ENCODE results near the gene PIK3R6.

The PIK3R6 gene, protein sequence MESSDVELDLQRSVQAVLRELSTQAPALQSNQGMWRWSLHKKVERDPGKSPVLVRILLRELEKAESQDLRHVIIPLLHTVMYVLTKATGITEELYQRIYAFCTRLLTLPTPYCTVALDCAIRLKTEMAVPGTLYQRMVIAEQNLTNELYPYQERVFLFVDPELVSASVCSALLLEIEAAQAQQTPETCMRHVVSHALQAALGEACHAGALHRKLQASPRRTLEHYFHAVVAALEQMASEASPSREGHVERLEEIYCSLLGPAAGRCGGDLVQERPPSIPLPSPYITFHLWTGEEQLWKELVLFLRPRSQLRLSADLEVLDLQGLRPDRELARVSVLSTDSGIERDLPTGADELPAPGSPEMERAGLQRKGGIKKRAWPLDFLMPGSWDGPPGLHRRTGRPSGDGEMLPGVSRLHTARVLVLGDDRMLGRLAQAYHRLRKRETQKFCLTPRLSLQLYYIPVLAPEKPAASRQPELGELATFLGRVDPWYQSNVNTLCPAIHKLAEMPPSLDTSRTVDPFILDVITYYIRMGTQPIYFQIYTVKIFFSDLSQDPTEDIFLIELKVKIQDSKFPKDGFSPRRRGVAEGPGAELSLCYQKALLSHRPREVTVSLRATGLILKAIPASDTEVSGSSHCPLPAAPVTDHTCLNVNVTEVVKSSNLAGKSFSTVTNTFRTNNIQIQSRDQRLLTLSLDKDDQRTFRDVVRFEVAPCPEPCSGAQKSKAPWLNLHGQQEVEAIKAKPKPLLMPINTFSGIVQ

DNA sequence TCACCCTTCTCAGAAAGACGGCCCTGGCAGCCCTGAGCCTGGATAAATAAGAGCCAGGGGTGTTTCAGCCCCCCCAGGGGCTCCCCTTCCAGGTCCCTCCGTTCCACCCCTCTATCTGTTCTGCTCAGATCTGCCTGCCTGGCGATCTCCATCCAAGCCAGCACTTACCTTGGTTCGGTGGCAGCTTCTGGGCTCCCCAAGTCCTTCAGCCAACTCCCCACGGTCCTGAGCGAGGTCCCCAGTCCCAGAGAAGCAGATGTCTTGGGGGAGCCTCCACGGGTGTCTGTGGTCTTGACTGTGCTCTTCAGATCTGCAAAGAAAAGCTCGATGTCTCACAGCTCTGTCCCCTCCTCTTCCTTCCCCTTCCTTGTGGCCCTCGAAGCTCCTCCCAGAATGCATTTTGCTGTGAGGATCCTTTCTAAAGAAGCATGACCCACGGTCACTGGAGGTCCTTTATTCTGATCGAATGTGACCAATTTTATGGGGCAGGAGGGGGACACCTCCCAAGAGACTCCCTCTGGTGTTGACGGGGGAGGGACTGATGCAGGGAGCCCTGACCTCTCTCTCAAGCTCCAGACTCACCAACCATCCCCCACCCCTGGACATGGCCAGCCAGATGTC is at the start of gene PIK3R6:
Gene PIK3R6 (minus strand): TSS at position 314 of the 621 bp plus-strand sequence. CDS start 17,880 bp downstream, outside the sequence.
- no peak for DNase-seq (ENCODE audit: low read depth in 3 of 3, low spot score in 1 of 3)

DNA sequence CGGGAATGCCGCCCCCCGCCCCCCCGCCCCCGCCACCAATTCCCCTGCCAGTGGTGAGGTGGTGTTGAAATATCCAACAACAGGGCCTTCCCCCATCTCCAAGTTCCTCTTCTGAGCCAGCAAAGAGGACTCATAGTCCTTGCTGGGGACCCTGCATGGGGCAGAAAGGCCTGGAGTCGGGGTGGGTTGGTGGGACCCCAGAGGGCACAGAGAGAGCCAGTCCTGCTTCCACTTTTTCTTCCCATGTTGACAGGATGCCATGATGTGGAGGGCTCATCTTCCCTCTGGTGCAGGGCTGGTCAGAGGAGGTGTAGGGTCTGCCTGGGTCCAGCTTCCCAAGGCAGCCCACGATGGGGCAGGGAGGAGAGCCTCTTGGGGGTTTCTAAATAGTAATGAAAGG is 49.0 kb upstream of the PIK3R6 start:
- no peak for DNase-seq (ENCODE audit: low read depth in 3 of 3, low spot score in 1 of 3)

DNA sequence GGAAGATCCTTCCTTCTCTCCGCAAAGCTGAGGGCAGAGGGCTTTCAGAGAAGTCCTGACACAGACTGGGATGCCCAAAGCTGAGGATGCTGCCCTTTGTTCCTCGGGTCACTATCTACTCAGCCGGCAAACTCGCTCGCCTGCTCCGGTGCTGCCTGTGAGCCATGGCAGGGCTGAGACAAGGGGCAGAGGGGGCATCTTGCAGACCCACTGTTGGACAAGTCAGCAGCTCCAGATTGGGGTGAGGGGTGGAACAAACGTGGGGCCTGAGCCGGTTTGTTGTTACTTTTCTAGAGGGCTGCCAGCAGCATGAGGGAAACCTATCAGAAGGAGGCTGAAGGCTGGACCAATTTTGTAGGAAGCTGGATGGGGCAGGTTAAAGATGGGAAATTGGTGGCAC is 47.1 kb upstream of the PIK3R6 start:
- DNase-seq (ENCODE audit: low read depth in 3 of 3, low spot score in 1 of 3): no peak

DNA sequence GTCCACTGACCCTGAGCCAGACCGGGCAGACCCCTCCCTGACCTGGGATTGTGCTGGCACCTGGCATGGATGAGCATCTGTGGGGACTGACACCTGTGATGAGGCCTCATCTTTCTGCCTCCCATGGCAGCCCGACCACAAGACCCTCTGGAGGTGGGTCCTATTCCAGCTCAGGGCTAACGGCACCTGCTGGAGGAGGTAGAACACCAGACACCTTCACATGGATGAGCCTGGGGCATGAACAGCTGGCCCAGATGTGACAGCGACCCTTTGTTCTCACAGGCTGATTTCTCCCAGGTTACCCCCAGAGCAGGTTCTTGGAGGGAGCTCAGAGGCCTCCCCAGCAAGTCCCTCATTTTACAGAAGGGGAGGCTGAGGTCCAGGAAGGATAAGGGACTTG is 46.4 kb upstream of the PIK3R6 start:
- no peak for DNase-seq (ENCODE audit: low read depth in 3 of 3, low spot score in 1 of 3)

DNA sequence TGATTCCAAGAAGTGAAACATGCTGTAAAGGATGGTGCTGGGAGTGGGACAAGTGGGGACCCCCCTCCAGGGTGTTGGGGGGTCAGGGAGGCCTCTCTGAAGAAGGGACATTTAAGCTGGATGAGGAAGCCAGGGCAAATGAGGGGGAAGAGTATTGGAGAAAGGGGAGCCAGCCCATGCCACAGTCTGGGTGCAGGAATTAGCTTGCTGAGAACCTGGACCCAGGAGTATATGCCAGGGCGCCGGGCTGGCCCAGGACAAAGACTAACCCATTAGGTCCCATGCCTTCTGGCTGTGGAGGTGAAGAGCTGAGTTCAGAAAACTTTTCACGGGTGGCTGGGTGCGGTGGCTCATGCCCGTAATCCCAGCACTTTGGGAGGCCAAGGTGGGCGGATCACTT is 45.6 kb upstream of the PIK3R6 start:
- no peak for DNase-seq (ENCODE audit: low read depth in 3 of 3, low spot score in 1 of 3)

DNA sequence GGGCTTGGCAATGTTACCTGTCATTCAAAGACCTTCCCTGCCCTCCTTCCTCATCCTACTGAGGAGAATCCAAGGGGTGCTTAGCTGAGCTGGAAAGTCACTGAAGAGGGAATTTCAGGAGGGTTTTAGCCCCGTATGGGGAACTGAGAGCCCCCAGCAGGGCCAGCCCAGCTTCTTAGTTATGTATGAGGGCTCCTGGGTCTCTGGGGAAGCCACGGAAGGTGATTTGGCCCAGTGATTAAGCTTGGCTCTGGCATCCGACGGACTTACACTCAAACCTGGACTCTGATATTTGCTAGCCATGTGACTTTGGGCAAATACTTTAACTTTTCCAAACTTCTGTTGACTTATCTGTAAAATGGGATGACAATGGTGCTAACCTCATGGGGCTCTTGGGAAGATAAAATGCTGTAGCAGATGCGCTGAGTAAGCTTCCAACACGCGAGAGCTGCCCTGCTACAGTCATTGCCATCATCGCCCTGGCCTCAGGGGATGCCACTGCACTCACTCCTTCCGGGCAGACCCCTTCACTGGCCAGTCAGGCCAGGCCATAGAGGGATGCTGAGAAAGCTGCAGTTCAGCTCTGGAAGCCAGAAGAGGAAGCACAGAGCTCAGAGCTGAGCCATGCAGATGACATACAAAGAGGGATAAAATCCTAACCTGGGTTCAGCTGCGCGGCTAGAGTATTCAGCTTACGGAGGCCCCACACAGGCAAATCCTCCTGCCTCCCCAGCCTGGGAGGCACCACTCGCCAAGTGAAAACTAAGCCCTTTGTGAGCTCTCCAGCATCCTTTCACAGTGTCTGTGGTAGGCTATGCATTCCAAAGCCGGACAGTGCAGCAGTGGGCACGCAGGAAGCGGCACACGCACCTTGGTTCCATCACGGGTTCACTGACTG is 44.9 kb upstream of the PIK3R6 start:
- DNase-seq (ENCODE audit: low read depth in 3 of 3, low spot score in 1 of 3): no peak

DNA sequence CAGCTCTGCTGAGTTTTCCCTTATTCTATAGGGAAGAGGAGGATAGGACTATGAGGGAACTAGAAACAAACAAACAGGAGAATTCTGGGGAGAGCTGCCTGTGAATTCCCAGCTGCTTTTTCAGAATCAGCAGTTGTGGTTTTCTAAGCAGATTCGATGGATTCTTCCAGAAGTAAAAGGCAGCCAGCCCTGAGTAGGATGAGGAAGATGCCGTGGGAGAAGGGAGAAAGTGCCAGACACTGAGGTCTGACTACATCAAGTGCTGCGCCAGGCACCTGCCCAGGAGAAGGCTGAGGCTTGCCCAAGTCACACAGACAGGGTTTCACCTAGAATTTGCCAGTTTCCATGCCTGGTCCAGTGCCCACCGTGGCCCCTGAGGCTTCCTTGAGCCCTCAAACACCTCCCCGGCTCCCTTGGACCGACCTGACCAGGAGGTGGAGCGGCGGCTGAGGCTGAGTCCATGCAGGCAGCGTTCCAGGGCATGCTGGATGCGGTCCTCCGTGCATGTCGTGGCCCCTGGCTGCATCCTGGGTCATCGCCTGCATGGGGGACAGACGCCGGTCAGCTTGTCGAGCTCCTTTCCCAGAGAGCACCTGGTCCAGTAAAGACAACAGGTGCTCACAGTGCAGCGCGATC is 43.6 kb upstream of the PIK3R6 start:
- no peak for DNase-seq (ENCODE audit: low read depth in 3 of 3, low spot score in 1 of 3)

DNA sequence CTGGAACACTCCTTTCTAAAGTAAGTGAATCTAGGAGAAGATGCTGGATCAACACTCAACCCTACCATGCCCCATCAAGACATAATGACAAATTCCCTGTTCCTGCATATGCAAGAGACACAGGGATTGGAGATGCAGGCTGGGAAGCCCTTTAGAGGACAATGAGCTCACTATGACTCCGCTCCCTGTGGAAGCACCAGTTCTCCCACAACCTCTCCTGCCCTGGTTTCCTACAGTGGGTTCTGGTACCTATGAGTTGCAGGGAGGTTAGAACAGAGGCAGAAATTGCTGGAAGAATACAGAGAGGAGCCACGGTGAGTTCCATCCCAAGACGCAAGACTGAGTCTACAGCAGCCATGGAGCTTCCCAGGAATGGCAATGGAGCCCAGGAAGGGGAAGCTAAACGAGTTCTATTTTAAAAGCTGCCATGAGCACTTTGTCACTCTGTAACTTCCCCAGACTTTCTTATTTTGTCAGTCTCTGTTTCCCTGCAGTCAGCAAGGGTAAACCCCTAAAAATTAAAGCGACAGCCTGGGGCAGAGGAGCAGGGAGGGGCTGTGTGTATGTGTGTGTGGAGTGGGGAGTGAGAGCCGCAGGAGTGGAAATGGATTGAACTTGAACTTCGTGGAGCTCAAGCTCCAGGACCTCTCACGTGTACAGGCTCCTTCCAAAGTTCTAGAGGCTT is 42.3 kb upstream of the PIK3R6 start:
- no peak for DNase-seq (ENCODE audit: low read depth in 3 of 3, low spot score in 1 of 3)

DNA sequence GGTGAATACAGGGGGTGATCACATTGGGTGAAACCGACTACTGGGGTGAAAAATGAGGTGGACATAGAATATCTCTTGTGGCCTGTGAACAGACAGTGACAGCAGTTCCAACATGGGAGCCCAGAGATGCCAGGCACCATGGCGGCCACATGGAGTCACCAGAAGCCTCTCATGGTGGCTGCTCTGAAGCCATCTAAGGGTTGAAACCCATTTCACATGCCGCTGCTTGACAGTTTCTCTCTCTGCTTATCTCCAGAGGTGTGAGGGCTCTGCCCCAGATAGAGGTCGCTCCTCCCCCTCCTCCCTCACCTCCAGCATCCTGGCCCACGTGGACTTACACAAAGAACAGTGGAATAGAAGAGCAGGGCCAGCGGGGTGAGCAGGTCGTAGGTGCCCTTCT is 37.9 kb upstream of the PIK3R6 start:
- no peak for DNase-seq (ENCODE audit: low read depth in 3 of 3, low spot score in 1 of 3)

DNA sequence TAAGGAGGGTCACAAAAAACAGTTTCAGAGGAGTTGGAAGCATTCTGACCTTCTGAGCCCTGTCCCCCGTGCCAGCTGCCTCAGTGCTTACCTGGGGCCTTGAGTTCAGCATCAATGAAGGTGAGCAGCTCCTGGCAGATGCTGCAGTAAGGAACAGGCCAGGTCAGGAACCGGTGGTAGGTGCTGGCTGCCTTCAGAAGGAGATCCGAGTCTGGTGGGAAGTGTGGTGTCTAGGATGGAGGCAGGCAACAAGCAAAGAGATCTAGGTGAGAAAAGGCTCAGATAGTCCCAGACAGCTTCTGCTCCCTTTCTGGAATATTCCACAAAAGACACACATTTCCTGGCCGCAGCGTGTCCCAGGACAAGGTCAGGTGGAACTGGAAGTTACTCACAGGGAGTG is 37.2 kb upstream of the PIK3R6 start:
- no peak for DNase-seq (ENCODE audit: low read depth in 3 of 3, low spot score in 1 of 3)

DNA sequence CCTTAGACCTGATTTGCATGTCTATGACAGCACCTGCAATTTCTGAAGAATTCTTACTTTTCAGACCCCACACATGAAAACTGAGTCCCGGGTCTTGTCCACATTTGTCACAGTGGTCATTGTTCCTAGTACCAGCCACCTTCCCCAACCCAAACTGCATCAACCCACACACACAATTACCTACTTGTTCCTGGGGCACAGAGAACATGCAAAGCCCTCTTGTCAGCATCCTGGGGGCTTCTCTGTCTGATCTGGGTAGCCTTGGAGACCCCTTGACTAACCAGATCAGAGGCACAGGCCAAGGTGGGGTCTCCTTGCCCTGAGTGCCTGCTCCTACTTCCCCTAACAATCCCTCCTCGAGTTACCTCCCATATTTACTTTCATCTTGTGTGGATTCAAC is 36.7 kb upstream of the PIK3R6 start:
- DNase-seq (ENCODE audit: low read depth in 3 of 3, low spot score in 1 of 3): no peak

DNA sequence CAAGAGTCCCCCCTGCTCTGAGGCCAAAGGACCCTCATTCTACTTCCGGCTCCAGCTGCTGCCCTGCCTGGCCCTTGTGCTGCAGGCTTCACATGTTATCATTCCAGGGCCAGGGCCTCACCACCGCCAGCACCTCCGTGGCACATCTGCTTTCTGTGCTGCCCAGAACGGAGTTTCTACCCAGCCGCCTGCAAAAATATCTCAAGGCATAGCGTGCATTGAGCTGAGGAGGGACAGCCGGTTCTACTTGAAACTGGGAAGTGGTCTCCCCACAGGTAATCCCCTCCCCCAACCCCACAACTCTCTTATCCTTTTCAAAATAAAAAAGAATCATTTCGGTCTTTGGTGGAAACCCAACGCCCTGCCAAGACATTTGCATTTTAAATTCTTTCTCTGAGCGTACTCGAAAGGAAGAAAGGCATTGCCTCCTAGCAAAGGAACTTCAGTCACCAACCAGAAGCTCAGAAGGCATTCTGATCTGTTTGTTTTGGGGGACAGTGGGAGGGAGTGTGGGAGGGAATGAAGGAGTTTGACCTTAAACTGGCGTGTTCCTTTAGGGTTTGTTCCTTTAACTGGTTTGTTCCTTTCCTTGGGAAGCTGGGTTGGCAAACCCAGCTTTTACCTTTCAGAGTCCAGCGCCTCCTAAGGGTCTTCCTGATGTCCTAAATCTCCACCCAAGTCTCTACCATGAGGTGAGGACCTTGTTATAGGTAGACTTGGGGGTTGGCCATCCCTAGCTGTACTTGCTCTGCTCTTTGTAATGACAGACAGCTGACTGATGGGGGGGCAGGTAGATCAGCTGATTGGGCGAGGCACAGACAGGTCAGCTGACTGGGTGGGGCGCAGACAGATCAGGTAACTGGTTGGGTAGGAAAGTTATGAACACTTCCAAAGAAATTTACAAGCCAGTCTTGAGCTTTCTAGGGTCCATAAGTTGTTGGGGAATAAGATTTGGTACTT is 33.4 kb upstream of the PIK3R6 start:
- no peak for DNase-seq (ENCODE audit: low read depth in 3 of 3, low spot score in 1 of 3)

DNA sequence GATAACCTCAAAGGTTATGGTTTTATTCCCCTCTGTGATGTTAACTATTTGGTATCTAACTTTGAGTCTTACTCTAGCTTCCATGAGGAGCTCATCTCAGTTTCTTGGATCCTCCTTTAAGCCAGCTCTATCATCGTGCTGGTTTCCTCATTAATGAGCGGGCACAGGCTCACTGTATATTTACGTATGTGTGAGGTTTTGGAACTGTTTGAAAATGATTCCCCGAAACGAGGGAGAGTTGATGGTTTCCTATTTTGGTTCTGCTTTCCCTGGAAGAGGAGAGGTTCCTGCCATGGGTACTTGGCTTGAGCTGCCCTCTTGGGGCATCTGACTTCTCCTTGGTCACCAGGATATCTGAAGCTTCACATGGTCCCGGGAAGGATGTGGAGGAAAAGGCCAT is 32.7 kb upstream of the PIK3R6 start:
- no peak for DNase-seq (ENCODE audit: low read depth in 3 of 3, low spot score in 1 of 3)

DNA sequence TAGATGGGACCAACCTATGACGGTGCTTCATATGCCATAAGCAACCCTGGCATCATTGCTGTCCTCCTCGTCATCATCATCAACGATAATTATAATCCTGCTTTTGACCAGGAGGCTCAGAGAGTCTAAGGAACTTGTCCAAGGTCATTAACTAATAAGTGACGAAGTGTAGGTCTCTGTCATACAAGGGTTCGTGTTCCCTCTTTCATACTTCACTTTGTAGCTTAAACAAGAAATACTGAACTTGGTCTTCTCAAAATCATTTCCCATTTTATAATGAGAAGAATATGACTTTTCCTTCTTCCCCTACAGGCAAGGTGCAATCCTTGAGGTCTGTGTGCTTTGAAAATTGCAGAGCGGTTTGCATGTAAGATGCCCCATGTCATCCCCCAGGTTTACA is 31.2 kb upstream of the PIK3R6 start:
- DNase-seq (ENCODE audit: low read depth in 3 of 3, low spot score in 1 of 3): no peak

DNA sequence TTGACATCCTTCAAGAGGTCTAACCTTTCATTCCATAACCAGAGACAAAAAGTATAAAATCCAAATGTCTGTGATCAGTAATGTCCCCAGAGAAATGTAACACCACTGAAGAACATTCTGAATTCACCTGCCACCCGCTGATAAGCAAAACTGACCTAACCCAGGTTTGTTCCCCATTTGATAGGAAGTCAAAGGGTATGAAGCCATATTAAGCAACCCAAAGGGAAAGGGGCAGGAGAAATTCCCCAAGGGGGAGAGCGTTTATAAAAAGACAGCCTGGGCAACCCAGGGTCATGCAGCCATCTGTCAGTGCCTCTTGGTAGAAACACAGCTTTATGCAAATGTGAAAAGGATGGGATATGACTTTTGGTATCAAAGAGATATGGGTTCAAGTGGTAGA is 30.7 kb upstream of the PIK3R6 start:
- no peak for DNase-seq (ENCODE audit: low read depth in 3 of 3, low spot score in 1 of 3)

DNA sequence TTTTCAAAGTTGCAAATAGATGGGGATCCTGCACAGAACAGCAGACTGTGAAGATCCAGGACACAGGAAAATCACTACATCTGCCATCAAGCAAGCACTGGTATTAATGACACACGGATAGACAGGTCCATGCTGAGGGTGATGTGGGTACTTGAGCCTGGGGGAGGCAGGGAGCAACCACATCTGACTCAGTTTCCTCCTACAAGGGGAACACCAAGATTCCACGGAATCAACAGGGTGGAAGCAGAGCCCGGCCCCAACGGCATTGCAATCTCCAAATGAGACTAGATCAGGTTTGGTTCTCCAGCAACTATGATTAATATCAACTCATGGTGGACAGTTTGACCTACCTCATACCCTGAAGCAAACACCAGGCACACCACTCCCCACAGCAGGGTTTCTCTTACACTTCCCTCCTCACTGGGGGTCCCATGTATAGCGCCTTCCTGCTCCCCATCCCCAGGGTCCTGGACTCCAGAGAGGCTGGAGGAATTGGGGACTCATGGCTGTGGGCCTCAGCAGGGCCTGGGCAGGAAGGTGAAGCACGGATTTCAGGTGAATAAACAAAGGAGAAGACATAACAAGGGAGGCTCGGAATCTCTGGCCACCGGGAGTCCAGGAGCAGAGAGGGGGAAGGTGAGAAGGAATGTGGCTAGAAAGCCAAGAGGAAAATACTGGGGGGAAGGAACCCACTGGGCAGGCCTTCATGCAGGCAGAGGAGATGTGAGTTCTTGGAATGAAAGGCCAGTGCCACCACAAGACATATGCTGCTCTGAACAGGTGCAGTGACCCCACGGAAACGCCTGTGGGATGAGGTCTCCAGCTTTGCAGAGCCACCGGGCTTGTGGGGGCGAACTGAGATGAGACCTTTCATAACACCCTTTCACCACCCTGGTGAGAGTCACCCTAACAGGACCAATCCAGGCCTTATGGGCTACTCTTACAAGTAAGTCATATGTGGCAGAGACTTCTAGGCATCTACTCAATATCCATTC is 29.5 kb upstream of the PIK3R6 start:
- no peak for DNase-seq (ENCODE audit: low read depth in 3 of 3, low spot score in 1 of 3)

DNA sequence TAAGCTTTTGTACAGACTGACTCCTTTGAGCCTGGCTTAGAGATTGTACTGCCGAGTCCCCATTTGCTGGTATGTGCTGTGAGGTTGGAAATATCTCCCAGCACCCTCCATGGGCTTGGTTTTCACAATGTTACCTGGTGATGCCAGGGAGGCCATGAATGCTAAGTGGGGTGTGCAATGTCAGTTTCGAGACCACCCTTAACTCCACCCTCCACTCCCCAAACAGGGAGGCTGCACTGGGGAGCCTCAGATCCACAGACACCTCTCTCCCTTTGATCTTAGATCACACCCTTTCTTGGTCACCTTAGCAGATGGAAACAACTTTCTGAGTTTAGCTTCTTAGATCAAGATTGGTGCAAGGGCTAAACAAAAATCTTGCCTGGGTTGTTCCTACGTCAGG is 28.6 kb upstream of the PIK3R6 start:
- no peak for DNase-seq (ENCODE audit: low read depth in 3 of 3, low spot score in 1 of 3)
